ENCODE measurements around the gene RBSN.
"Not testable (repeated sequence)": the region's sequence is repeated elsewhere in the genome, so short reads cannot be mapped to it uniquely, and the experiment has no call there.

Gene RBSN

GRCh38 chr3:15098503-15099363 lies at the start of gene RBSN:
RBSN (minus strand) TSS chr3:15099148; CDS start chr3:15096120, 3,028 bp downstream.
- Histone ChIP-seq H3K9me3 (ENCODE audit: control insufficient read depth, insufficient read depth, low read length) (no peaks in the 10 kb centered on the region), H3K36me3 (ENCODE audit: control insufficient read depth, insufficient read depth, low read length) (peaks cover 4% of the 10 kb centered on the region), H3K9ac (ENCODE audit: low read depth, low read length) (peak within 1 kb of the TSS; percentile 70), H3K4me3 (ENCODE audit: low read depth, low read length) (peak within 1 kb of the TSS; percentile 98), H3K4me1 (ENCODE audit: control insufficient read depth, insufficient read depth, low read length) (peaks cover 6% of the 10 kb centered on the region), H3K27me3 (ENCODE audit: control insufficient read depth, insufficient read depth, low read length) (no peaks in the 10 kb centered on the region)

GRCh38 chr3:15148614-15149013 lies 49.7 kb upstream of the RBSN start:
- Histone ChIP-seq H3K4me1 (ENCODE audit: control insufficient read depth, insufficient read depth, low read length) (no peaks in the 10 kb centered on the region), H3K27me3 (ENCODE audit: control insufficient read depth, insufficient read depth, low read length) (no peaks in the 10 kb centered on the region), H3K9me3 (ENCODE audit: control insufficient read depth, insufficient read depth, low read length) (no peaks in the 10 kb centered on the region), H3K4me3 (ENCODE audit: low read depth, low read length) (no peak overlapping the region), H3K9ac (ENCODE audit: low read depth, low read length) (peak overlapping the region; percentile 16), H3K36me3 (ENCODE audit: control insufficient read depth, insufficient read depth, low read length) (no peaks in the 10 kb centered on the region)

- not testable (repeated sequence) for H3K9me3 ChIP-seq (ENCODE audit: control insufficient read depth, insufficient read depth, low read length); H3K27me3 ChIP-seq (ENCODE audit: control insufficient read depth, insufficient read depth, low read length); H3K4me1 ChIP-seq (ENCODE audit: control insufficient read depth, insufficient read depth, low read length); H3K4me3 ChIP-seq (ENCODE audit: low read depth, low read length); H3K9ac ChIP-seq (ENCODE audit: low read depth, low read length); H3K36me3 ChIP-seq (ENCODE audit: control insufficient read depth, insufficient read depth, low read length)
Observed at GRCh38 chr3:15136885-15137284, 37.9 kb upstream of the RBSN start.

- not testable (repeated sequence) for H3K9me3 ChIP-seq (ENCODE audit: control insufficient read depth, insufficient read depth, low read length); H3K27me3 ChIP-seq (ENCODE audit: control insufficient read depth, insufficient read depth, low read length); H3K36me3 ChIP-seq (ENCODE audit: control insufficient read depth, insufficient read depth, low read length); H3K4me3 ChIP-seq (ENCODE audit: low read depth, low read length); H3K4me1 ChIP-seq (ENCODE audit: control insufficient read depth, insufficient read depth, low read length); H3K9ac ChIP-seq (ENCODE audit: low read depth, low read length)
Observed at GRCh38 chr3:15134968-15135367, 36.0 kb upstream of the RBSN start.

GRCh38 chr3:15128403-15128802 lies 29.5 kb upstream of the RBSN start:
- not testable (repeated sequence) for H3K36me3 ChIP-seq (ENCODE audit: control insufficient read depth, insufficient read depth, low read length); H3K9ac ChIP-seq (ENCODE audit: low read depth, low read length); H3K4me1 ChIP-seq (ENCODE audit: control insufficient read depth, insufficient read depth, low read length); H3K9me3 ChIP-seq (ENCODE audit: control insufficient read depth, insufficient read depth, low read length); H3K4me3 ChIP-seq (ENCODE audit: low read depth, low read length); H3K27me3 ChIP-seq (ENCODE audit: control insufficient read depth, insufficient read depth, low read length)

- not testable (repeated sequence) for H3K27me3 ChIP-seq (ENCODE audit: control insufficient read depth, insufficient read depth, low read length); H3K4me1 ChIP-seq (ENCODE audit: control insufficient read depth, insufficient read depth, low read length); H3K9me3 ChIP-seq (ENCODE audit: control insufficient read depth, insufficient read depth, low read length); H3K9ac ChIP-seq (ENCODE audit: low read depth, low read length); H3K4me3 ChIP-seq (ENCODE audit: low read depth, low read length); H3K36me3 ChIP-seq (ENCODE audit: control insufficient read depth, insufficient read depth, low read length)
Observed at GRCh38 chr3:15126975-15127374, 28.0 kb upstream of the RBSN start.

GRCh38 chr3:15122398-15122797 lies 23.4 kb upstream of the RBSN start:
- Histone ChIP-seq H3K9me3 (ENCODE audit: control insufficient read depth, insufficient read depth, low read length) (no peaks in the 10 kb centered on the region), H3K36me3 (ENCODE audit: control insufficient read depth, insufficient read depth, low read length) (no peaks in the 10 kb centered on the region), H3K9ac (ENCODE audit: low read depth, low read length) (no peak overlapping the region), H3K27me3 (ENCODE audit: control insufficient read depth, insufficient read depth, low read length) (no peaks in the 10 kb centered on the region), H3K4me3 (ENCODE audit: low read depth, low read length) (no peak overlapping the region), H3K4me1 (ENCODE audit: control insufficient read depth, insufficient read depth, low read length) (no peaks in the 10 kb centered on the region)

- Histone ChIP-seq H3K4me1 (ENCODE audit: control insufficient read depth, insufficient read depth, low read length) (no peaks in the 10 kb centered on the region), H3K27me3 (ENCODE audit: control insufficient read depth, insufficient read depth, low read length) (peaks cover 2% of the 10 kb centered on the region), H3K9ac (ENCODE audit: low read depth, low read length) (no peak overlapping the region), H3K9me3 (ENCODE audit: control insufficient read depth, insufficient read depth, low read length) (no peaks in the 10 kb centered on the region), H3K36me3 (ENCODE audit: control insufficient read depth, insufficient read depth, low read length) (no peaks in the 10 kb centered on the region), H3K4me3 (ENCODE audit: low read depth, low read length) (no peak overlapping the region)
Observed at GRCh38 chr3:15121936-15122335, 23.0 kb upstream of the RBSN start.

- Histone ChIP-seq H3K4me3 (ENCODE audit: low read depth, low read length) (no peak overlapping the region), H3K9ac (ENCODE audit: low read depth, low read length) (no peak overlapping the region), H3K27me3 (ENCODE audit: control insufficient read depth, insufficient read depth, low read length) (peaks cover 2% of the 10 kb centered on the region), H3K4me1 (ENCODE audit: control insufficient read depth, insufficient read depth, low read length) (no peaks in the 10 kb centered on the region), H3K36me3 (ENCODE audit: control insufficient read depth, insufficient read depth, low read length) (no peaks in the 10 kb centered on the region), H3K9me3 (ENCODE audit: control insufficient read depth, insufficient read depth, low read length) (no peaks in the 10 kb centered on the region)
Observed at GRCh38 chr3:15120986-15121385, 22.0 kb upstream of the RBSN start.

GRCh38 chr3:15117011-15117410 lies 18.1 kb upstream of the RBSN start:
- Histone ChIP-seq H3K4me1 (ENCODE audit: control insufficient read depth, insufficient read depth, low read length) (peaks cover 9% of the 10 kb centered on the region), H3K9me3 (ENCODE audit: control insufficient read depth, insufficient read depth, low read length) (no peaks in the 10 kb centered on the region), H3K27me3 (ENCODE audit: control insufficient read depth, insufficient read depth, low read length) (peaks cover 4% of the 10 kb centered on the region), H3K9ac (ENCODE audit: low read depth, low read length) (no peak overlapping the region), H3K36me3 (ENCODE audit: control insufficient read depth, insufficient read depth, low read length) (no peaks in the 10 kb centered on the region), H3K4me3 (ENCODE audit: low read depth, low read length) (no peak overlapping the region)

GRCh38 chr3:15116032-15116669 lies 17.2 kb upstream of the RBSN start:
- H3K27me3 ChIP-seq (ENCODE audit: control insufficient read depth, insufficient read depth, low read length), result peaks cover 4% of the 10 kb centered on the region
- H3K9ac ChIP-seq (ENCODE audit: low read depth, low read length), result no peak overlapping the region
- H3K9me3 ChIP-seq (ENCODE audit: control insufficient read depth, insufficient read depth, low read length), result no peaks in the 10 kb centered on the region
- peaks cover 9% of the 10 kb centered on the region for H3K4me1 ChIP-seq (ENCODE audit: control insufficient read depth, insufficient read depth, low read length)
- no peak overlapping the region for H3K4me3 ChIP-seq (ENCODE audit: low read depth, low read length)
- H3K36me3 ChIP-seq (ENCODE audit: control insufficient read depth, insufficient read depth, low read length), result no peaks in the 10 kb centered on the region
